ENCODE results near the gene ZFAND2B. TPM values are rescaled to one million over a fixed set of nuclear protein-coding genes. Genes with fewer than 3 reads are reported as not detected.
A peak's percentile ranks its signal among the peaks of the same experiment; 100 is the strongest.

ZFAND2B gene
- total and polyA plus RNA-seq, 2 donors (not counting 1 experiment from before 2014, with no cell fraction given), result 55.2 to 115 TPM

DNA sequence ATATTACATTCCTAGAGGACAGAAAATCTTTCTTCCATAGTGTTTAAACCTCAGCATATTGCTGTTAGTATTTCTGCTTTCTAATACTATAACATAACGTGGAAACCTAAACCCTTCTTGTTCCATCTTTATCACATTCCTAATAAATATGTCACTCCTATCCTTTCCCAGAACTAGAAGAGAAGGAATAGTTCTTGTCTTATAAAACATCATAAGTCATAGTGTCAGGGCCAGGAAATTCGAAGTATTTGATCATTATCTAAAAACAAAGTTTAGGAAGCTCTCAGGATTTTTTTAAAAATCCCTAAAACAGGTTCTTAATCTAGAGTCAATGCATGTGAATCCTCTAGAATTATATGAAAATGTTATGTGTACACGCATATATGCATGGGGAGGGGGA, 48.0 kb upstream of the ZFAND2B start:
- Histone ChIP-seq H3K4me2 (replicated peaks; ENCODE audit: low read depth, low read length, poor library complexity, severe bottlenecking) (no peak overlapping the region), H2AFZ (ENCODE audit: insufficient read depth, low read depth, low read length, poor library complexity, severe bottlenecking) (no peak overlapping the region), H3K4me3 (ENCODE audit: control extremely low read depth in 1 of 5, extremely low read depth in 1 of 5, insufficient read depth in 1 of 5, low read depth in 2 of 5, low read length in 4 of 5) (no peak overlapping the region), H3K9me3 (ENCODE audit: control extremely low read depth in 1 of 3, control insufficient read depth in 2 of 3, insufficient read depth in 1 of 3, low read length in 2 of 3) (no peaks in the 10 kb centered on the region), H3K9ac (ENCODE audit: low read length) (no peak overlapping the region), H3K27me3 (replicated peaks in 1 of 4; ENCODE audit: control extremely low read depth in 1 of 4, control insufficient read depth in 3 of 4, insufficient read depth in 4 of 4, low read length in 3 of 4) (no peaks in the 10 kb centered on the region), H3K36me3 (replicated peaks in 1 of 2; ENCODE audit: control extremely low read depth in 1 of 2, control insufficient read depth in 1 of 2, extremely low read depth in 1 of 2, insufficient read depth in 2 of 2, low read length in 1 of 2) (peaks cover 2 to 17% of the 10 kb centered on the region in 2 experiments), H3K4me1 (ENCODE audit: control insufficient read depth in 2 of 2, insufficient read depth in 2 of 2, low read length in 2 of 2) (peaks cover 9 to 15% of the 10 kb centered on the region in 2 donors), H3K27ac (ENCODE audit: low read length in 2 of 2) (no peak overlapping the region), H3K79me2 (ENCODE audit: control insufficient read depth, insufficient read depth, low read length) (peaks cover 14% of the 10 kb centered on the region), H4K20me1 (ENCODE audit: control insufficient read depth, insufficient read depth, low read length, poor library complexity, severe bottlenecking) (peaks cover 8% of the 10 kb centered on the region)
- CTCF ChIA-PET, result interaction anchor here (0.7 to 9.9 kb wide), 24 partner anchors 10 to 371 kb away, joined by 3 to 117 read pairs (median 6); partner anchors contain the start of genes CNPPD1, IHH and ZFAND2B
- DNase-seq (no peak), ATAC-seq (ENCODE audit: low read depth) (no peak)
- Mint-ChIP-seq H3K27me3 (no peaks in the 10 kb centered on the region), H3K9me3 (ENCODE audit: insufficient read depth) (no peaks in the 10 kb centered on the region), H3K4me1 (peaks cover 21% of the 10 kb centered on the region), H3K4me3 (no peak overlapping the region), H3K27ac (no peak overlapping the region)
- intact Hi-C loops (cut with micrococcal nuclease), result no loop called here
- TF ChIP-seq, protein P1, sequence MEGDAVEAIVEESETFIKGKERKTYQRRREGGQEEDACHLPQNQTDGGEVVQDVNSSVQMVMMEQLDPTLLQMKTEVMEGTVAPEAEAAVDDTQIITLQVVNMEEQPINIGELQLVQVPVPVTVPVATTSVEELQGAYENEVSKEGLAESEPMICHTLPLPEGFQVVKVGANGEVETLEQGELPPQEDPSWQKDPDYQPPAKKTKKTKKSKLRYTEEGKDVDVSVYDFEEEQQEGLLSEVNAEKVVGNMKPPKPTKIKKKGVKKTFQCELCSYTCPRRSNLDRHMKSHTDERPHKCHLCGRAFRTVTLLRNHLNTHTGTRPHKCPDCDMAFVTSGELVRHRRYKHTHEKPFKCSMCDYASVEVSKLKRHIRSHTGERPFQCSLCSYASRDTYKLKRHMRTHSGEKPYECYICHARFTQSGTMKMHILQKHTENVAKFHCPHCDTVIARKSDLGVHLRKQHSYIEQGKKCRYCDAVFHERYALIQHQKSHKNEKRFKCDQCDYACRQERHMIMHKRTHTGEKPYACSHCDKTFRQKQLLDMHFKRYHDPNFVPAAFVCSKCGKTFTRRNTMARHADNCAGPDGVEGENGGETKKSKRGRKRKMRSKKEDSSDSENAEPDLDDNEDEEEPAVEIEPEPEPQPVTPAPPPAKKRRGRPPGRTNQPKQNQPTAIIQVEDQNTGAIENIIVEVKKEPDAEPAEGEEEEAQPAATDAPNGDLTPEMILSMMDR (IDR thresholded peaks at IDR 0.05), result no peak
- TF ChIP-seq EZH2 (IDR thresholded peaks at IDR 0.05; ENCODE audit: borderline replicate concordance, insufficient read depth, low read depth, low read length, poor library complexity, severe bottlenecking), result no peak
- POLR2A ChIA-PET, result interaction anchor here (0.7 to 2.4 kb wide), 5 partner anchors 18 to 136 kb away, joined by 3 to 8 read pairs (median 5); partner anchors contain the start of gene CNPPD1
- no CpG with 5 or more reads among the region's 3 CpGs for WGBS (ENCODE audit: insufficient coverage)

DNA sequence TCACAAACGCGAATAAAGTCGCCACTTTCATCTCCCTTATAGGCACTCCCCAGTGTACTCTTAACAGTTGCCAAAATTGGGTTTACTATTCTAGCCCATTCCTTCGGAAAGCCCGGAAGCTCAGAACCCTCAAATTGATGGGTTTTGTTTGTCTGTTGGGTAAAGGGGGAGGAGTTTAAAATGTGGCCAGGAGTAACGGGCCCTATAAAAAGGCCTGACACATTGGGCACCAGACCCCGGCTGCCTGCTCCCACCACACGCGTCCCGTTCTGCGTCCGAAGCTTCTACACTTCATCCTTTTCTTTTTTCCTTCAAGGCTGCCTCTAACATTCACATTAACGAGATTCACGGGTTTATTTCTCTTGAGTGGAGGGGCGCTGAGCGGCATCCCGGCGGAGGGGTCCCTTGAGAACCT, 46.8 kb upstream of the ZFAND2B start:
- H3K9me3 ChIP-seq (ENCODE audit: control extremely low read depth in 1 of 3, control insufficient read depth in 2 of 3, insufficient read depth in 1 of 3, low read length in 2 of 3), result no peaks in the 10 kb centered on the region
- no peaks in the 10 kb centered on the region for H4K20me1 ChIP-seq (ENCODE audit: control insufficient read depth, insufficient read depth, low read length, poor library complexity, severe bottlenecking)
- Mint-ChIP-seq H3K9me3 (ENCODE audit: insufficient read depth) (no peaks in the 10 kb centered on the region), H3K27me3 (no peaks in the 10 kb centered on the region), H3K27ac (peak overlapping the region; percentile 97), H3K4me3 (peak overlapping the region; percentile 98), H3K4me1 (peaks cover 21% of the 10 kb centered on the region)
- no peak for ATAC-seq (ENCODE audit: low read depth)
- peaks cover 0 to 16% of the 10 kb centered on the region in 2 experiments for H3K36me3 ChIP-seq (replicated peaks in 1 of 2; ENCODE audit: control extremely low read depth in 1 of 2, control insufficient read depth in 1 of 2, extremely low read depth in 1 of 2, insufficient read depth in 2 of 2, low read length in 1 of 2)
- POLR2A ChIA-PET, result interaction anchor here (0.7 to 2.4 kb wide), 4 partner anchors 17 to 136 kb away, joined by 5 to 8 read pairs (median 6); partner anchors contain the start of genes CNPPD1 and DNAJB2
- H3K27ac ChIP-seq (ENCODE audit: low read length in 2 of 2), result peak overlapping the region in 1 of 2 donors; percentile 63
- H3K27me3 ChIP-seq (replicated peaks in 1 of 4; ENCODE audit: control extremely low read depth in 1 of 4, control insufficient read depth in 3 of 4, insufficient read depth in 4 of 4, low read length in 3 of 4), result no peaks in the 10 kb centered on the region
- DNase-seq, result no peak
- H3K9ac ChIP-seq (ENCODE audit: low read length), result peak overlapping the region; percentile 72
- peaks cover 14% of the 10 kb centered on the region for H3K79me2 ChIP-seq (ENCODE audit: control insufficient read depth, insufficient read depth, low read length)
- no peak for TF ChIP-seq EZH2 (IDR thresholded peaks at IDR 0.05; ENCODE audit: borderline replicate concordance, insufficient read depth, low read depth, low read length, poor library complexity, severe bottlenecking)
- TF ChIP-seq, protein P1 (IDR thresholded peaks at IDR 0.05), result no peak
- H3K4me3 ChIP-seq (ENCODE audit: control extremely low read depth in 1 of 5, extremely low read depth in 1 of 5, insufficient read depth in 1 of 5, low read depth in 2 of 5, low read length in 4 of 5), result peak overlapping the region in 4 of 5 experiments; percentile 72 to 84 (median 76)
- intact Hi-C loops (cut with micrococcal nuclease), result loop anchor here (1.0 to 5.0 kb wide), 16 partner anchors 17 to 592 kb away; partner anchors contain the start of genes ABCB6, ANKZF1, ATG9A and CHPF
- peak overlapping the region; percentile 88 for H2AFZ ChIP-seq (ENCODE audit: insufficient read depth, low read depth, low read length, poor library complexity, severe bottlenecking)
- H3K4me1 ChIP-seq (ENCODE audit: control insufficient read depth in 2 of 2, insufficient read depth in 2 of 2, low read length in 2 of 2), result peaks cover 9 to 15% of the 10 kb centered on the region in 2 donors
- CTCF ChIA-PET, result interaction anchor here (0.7 to 9.9 kb wide), 28 partner anchors 12 to 282 kb away, joined by 3 to 117 read pairs (median 6); partner anchors contain the start of genes CNPPD1, DNPEP, IHH and ZFAND2B
- H3K4me2 ChIP-seq (replicated peaks; ENCODE audit: low read depth, low read length, poor library complexity, severe bottlenecking), result peak overlapping the region; percentile 75
- 22% methylated on average over 16 of the region's 18 CpGs for WGBS (ENCODE audit: insufficient coverage)

Measured in B cell (primary cell).